ENCODE measurements around the gene TMEM208.

Gene TMEM208

GRCh38 chr16:67252609-67253497 lies 25.9 kb downstream of the TMEM208 start:
- Histone ChIP-seq H3K36me3 (replicated peaks) (no peaks in the 10 kb centered on the region), H3K4me3 (no peak overlapping the region), H3K27me3 (ENCODE audit: low read depth) (peaks cover 25% of the 10 kb centered on the region), H3K4me1 (peaks cover under 1% of the 10 kb centered on the region), H3K9me3 (no peaks in the 10 kb centered on the region)
- in situ Hi-C loops (cut with MboI; ENCODE audit: low sequenced_read_pairs) = no loop called here
- DNase-seq (ENCODE audit: low spot score in 2 of 2) = no peak

- Histone ChIP-seq H3K36me3 (replicated peaks) (no peaks in the 10 kb centered on the region), H3K27me3 (ENCODE audit: low read depth) (peaks cover 5% of the 10 kb centered on the region), H3K4me3 (no peak overlapping the region), H3K4me1 (no peaks in the 10 kb centered on the region), H3K9me3 (no peaks in the 10 kb centered on the region)
- in situ Hi-C loops (cut with MboI; ENCODE audit: low sequenced_read_pairs) = no loop called here
- DNase-seq (ENCODE audit: low spot score in 2 of 2) = no peak
Measured at GRCh38 chr16:67254801-67255552, 28.0 kb downstream of the TMEM208 start.

GRCh38 chr16:67255553-67256221 lies 28.8 kb downstream of the TMEM208 start:
- DNase-seq (ENCODE audit: low spot score in 2 of 2) = no peak
- Histone ChIP-seq H3K4me3 (no peak overlapping the region), H3K36me3 (replicated peaks) (no peaks in the 10 kb centered on the region), H3K27me3 (ENCODE audit: low read depth) (no peaks in the 10 kb centered on the region), H3K4me1 (no peaks in the 10 kb centered on the region), H3K9me3 (no peaks in the 10 kb centered on the region)
- in situ Hi-C loops (cut with MboI; ENCODE audit: low sequenced_read_pairs) = no loop called here

GRCh38 chr16:67256701-67257230 lies 29.8 kb downstream of the TMEM208 start:
- no peak overlapping the region for H3K4me3 ChIP-seq
- no peaks in the 10 kb centered on the region for H3K27me3 ChIP-seq (ENCODE audit: low read depth)
- no peak for DNase-seq (ENCODE audit: low spot score in 2 of 2)
- no peaks in the 10 kb centered on the region for H3K4me1 ChIP-seq
- H3K9me3 ChIP-seq = no peaks in the 10 kb centered on the region
- H3K36me3 ChIP-seq (replicated peaks) = no peaks in the 10 kb centered on the region
- in situ Hi-C loops (cut with MboI; ENCODE audit: low sequenced_read_pairs) = no loop called here

- Histone ChIP-seq H3K4me3 (no peak overlapping the region), H3K27me3 (ENCODE audit: low read depth) (no peaks in the 10 kb centered on the region; the same call in 1 of the 2 replicates), H3K9me3 (no peaks in the 10 kb centered on the region), H3K4me1 (no peaks in the 10 kb centered on the region), H3K36me3 (replicated peaks) (no peaks in the 10 kb centered on the region)
- DNase-seq (ENCODE audit: low spot score in 2 of 2) = no peak
- in situ Hi-C loops (cut with MboI; ENCODE audit: low sequenced_read_pairs) = no loop called here
Measured at GRCh38 chr16:67257486-67258160, 30.7 kb downstream of the TMEM208 start.

- H3K4me1 ChIP-seq = no peaks in the 10 kb centered on the region
- in situ Hi-C loops (cut with MboI; ENCODE audit: low sequenced_read_pairs) = no loop called here
Measured at GRCh38 chr16:67258161-67258835, 31.4 kb downstream of the TMEM208 start.

GRCh38 chr16:67259705-67260104 lies 32.8 kb downstream of the TMEM208 start:
- Histone ChIP-seq H3K4me1 (no peaks in the 10 kb centered on the region), H3K4me3 (no peak overlapping the region), H3K27me3 (ENCODE audit: low read depth) (peaks cover 6% of the 10 kb centered on the region), H3K36me3 (replicated peaks) (no peaks in the 10 kb centered on the region), H3K9me3 (no peaks in the 10 kb centered on the region)
- in situ Hi-C loops (cut with MboI; ENCODE audit: low sequenced_read_pairs) = no loop called here
- DNase-seq (ENCODE audit: low spot score in 2 of 2) = no peak

More at GRCh38 chr16:67258161-67258835, 31.4 kb downstream of the TMEM208 start:
- Histone ChIP-seq H3K36me3 (replicated peaks) (no peaks in the 10 kb centered on the region), H3K27me3 (ENCODE audit: low read depth) (peaks cover 5% of the 10 kb centered on the region), H3K9me3 (no peaks in the 10 kb centered on the region), H3K4me3 (no peak overlapping the region)
- DNase-seq (ENCODE audit: low spot score in 2 of 2) = no peak

- Histone ChIP-seq H3K9me3 (no peaks in the 10 kb centered on the region), H3K27me3 (ENCODE audit: low read depth) (peaks cover 6% of the 10 kb centered on the region), H3K36me3 (replicated peaks) (no peaks in the 10 kb centered on the region), H3K4me3 (no peak overlapping the region), H3K4me1 (no peaks in the 10 kb centered on the region)
- no peak for DNase-seq (ENCODE audit: low spot score in 2 of 2)
- in situ Hi-C loops (cut with MboI; ENCODE audit: low sequenced_read_pairs) = no loop called here
Measured at GRCh38 chr16:67260426-67261063, 33.6 kb downstream of the TMEM208 start.

GRCh38 chr16:67263201-67263600 lies 36.3 kb downstream of the TMEM208 start:
- in situ Hi-C loops (cut with MboI; ENCODE audit: low sequenced_read_pairs) = no loop called here
- Histone ChIP-seq H3K36me3 (replicated peaks) (no peaks in the 10 kb centered on the region), H3K27me3 (ENCODE audit: low read depth) (peaks cover 6% of the 10 kb centered on the region), H3K9me3 (no peaks in the 10 kb centered on the region), H3K4me3 (no peak overlapping the region), H3K4me1 (no peaks in the 10 kb centered on the region)
- DNase-seq (ENCODE audit: low spot score in 2 of 2) = no peak

- in situ Hi-C loops (cut with MboI; ENCODE audit: low sequenced_read_pairs) = no loop called here
- H3K4me3 ChIP-seq = no peak overlapping the region
- no peaks in the 10 kb centered on the region for H3K4me1 ChIP-seq
- DNase-seq (ENCODE audit: low spot score in 2 of 2) = no peak
- H3K36me3 ChIP-seq (replicated peaks) = no peaks in the 10 kb centered on the region
- no peaks in the 10 kb centered on the region for H3K9me3 ChIP-seq
- peaks cover 6% of the 10 kb centered on the region for H3K27me3 ChIP-seq (ENCODE audit: low read depth)
Measured at GRCh38 chr16:67264277-67264676, 37.3 kb downstream of the TMEM208 start.

- H3K27me3 ChIP-seq (ENCODE audit: low read depth) = peaks cover 6% of the 10 kb centered on the region
Measured at GRCh38 chr16:67264866-67265265, 37.9 kb downstream of the TMEM208 start.

GRCh38 chr16:67265834-67266233 lies 38.9 kb downstream of the TMEM208 start:
- in situ Hi-C loops (cut with MboI; ENCODE audit: low sequenced_read_pairs) = no loop called here
- Histone ChIP-seq H3K27me3 (ENCODE audit: low read depth) (peaks cover 6% of the 10 kb centered on the region), H3K4me3 (no peak overlapping the region), H3K4me1 (no peaks in the 10 kb centered on the region), H3K9me3 (no peaks in the 10 kb centered on the region), H3K36me3 (replicated peaks) (no peaks in the 10 kb centered on the region)
- DNase-seq (ENCODE audit: low spot score in 2 of 2) = no peak

More at GRCh38 chr16:67264866-67265265, 37.9 kb downstream of the TMEM208 start:
- Histone ChIP-seq H3K36me3 (replicated peaks) (no peaks in the 10 kb centered on the region), H3K9me3 (no peaks in the 10 kb centered on the region), H3K4me3 (no peak overlapping the region), H3K4me1 (no peaks in the 10 kb centered on the region)
- DNase-seq (ENCODE audit: low spot score in 2 of 2) = no peak
- in situ Hi-C loops (cut with MboI; ENCODE audit: low sequenced_read_pairs) = no loop called here
